ENCODE results near the gene RFC2.

Gene RFC2

DNA sequence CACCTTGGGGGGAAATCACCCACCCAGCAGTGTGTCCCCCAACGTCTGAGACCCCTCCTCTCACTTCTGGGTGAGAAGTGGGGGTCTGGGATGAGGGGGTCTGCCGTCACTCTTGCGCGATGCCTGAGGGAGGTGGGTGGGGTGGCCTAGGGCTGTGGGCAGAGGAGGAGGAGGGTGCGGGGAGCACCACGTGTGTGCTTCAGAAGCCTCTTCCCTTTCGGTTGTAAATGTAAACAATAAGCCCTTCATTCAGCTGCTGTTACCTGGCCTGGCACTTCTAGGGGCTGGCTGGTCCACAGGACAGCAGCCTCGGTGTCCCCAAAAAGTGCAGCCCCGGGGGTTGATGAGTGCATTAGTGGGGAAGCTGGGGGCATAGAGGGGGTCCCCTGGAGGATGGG lies 36.4 kb upstream of the RFC2 start:
- Histone ChIP-seq H3K4me1 (peaks cover 11% of the 10 kb centered on the region), H3K27me3 (peaks cover 3% of the 10 kb centered on the region; the same call in 1 of the 2 replicates), H3K36me3 (no peaks in the 10 kb centered on the region), H3K9me3 (no peaks in the 10 kb centered on the region), H3K4me3 (ENCODE audit: low read depth, low read length) (peak overlapping the region; percentile 61)
- no peak for TF ChIP-seq CTCF (IDR thresholded peaks at IDR 0.05; ENCODE audit: low read depth, low read length)
- DNase-seq, result no peak

DNA sequence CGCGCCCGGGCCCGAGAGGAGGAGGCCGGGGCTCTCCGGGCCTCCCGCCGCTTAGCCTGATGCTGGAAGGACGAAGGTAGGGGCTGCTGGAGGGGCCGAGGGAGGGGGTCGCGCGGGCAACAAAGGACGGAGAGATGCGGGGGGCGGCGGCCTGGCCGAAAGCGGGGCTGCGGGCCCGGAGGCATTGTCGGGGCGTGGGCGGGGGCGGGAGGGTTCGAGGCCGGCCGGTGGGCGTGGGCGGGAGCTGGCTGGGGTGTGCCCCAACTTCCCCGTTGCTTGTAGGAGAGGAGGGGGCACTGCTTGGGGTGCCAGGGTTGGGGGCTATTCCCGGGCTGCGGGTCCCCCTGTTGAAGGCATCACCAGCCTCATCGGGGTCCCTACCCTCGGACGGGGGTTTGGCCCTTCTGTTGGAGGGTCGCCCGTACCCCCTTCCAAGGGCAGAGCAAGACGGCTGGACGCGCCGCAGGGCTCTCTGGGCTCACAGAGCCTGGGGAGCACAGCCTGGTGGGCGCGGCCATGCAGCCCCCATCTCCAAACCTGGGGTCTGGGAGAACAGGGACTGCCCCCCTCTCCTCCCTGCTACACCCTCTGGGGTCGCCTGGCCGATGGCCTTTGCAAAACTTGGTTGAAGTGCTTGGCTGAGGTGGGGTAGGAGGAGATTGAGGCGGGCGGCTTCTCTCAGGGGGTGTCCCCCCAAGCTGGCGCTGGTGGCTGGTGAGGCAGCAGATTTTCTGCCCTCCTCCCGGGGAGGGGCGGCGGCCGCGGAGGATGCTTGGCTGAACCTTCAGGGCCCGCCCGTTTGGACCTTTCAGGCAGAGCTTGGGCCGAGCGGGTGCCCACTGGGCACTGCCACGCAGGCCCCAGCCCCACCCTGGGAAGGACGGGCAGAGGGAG lies 35.7 kb upstream of the RFC2 start:
- H3K36me3 ChIP-seq, result no peaks in the 10 kb centered on the region
- no peaks in the 10 kb centered on the region for H3K9me3 ChIP-seq
- H3K4me1 ChIP-seq, result peaks cover 10% of the 10 kb centered on the region
- H3K27me3 ChIP-seq, result peaks cover 3% of the 10 kb centered on the region; the same call in 1 of the 2 replicates
- peak overlapping the region; percentile 61 for H3K4me3 ChIP-seq (ENCODE audit: low read depth, low read length)
- no peak for TF ChIP-seq CTCF (IDR thresholded peaks at IDR 0.05; ENCODE audit: low read depth, low read length)
- no peak for DNase-seq

GRCh38 chr7:74289018-74289658 lies 34.9 kb upstream of the RFC2 start, which contains the start of gene CLIP2:
CLIP2 (plus strand) TSS chr7:74289407; CDS start chr7:74317547, 28,140 bp downstream.
- H3K4me1 ChIP-seq, result peaks cover 2% of the 10 kb centered on the region
- no peak for TF ChIP-seq CTCF (IDR thresholded peaks at IDR 0.05; ENCODE audit: low read depth, low read length)
- H3K9me3 ChIP-seq, result no peaks in the 10 kb centered on the region
- no peaks in the 10 kb centered on the region for H3K36me3 ChIP-seq
- H3K4me3 ChIP-seq (ENCODE audit: low read depth, low read length), result peak within 1 kb of the TSS; percentile 61
- peaks cover 3% of the 10 kb centered on the region; the same call in 1 of the 2 replicates for H3K27me3 ChIP-seq
- DNase-seq, result peak; percentile 86

DNA sequence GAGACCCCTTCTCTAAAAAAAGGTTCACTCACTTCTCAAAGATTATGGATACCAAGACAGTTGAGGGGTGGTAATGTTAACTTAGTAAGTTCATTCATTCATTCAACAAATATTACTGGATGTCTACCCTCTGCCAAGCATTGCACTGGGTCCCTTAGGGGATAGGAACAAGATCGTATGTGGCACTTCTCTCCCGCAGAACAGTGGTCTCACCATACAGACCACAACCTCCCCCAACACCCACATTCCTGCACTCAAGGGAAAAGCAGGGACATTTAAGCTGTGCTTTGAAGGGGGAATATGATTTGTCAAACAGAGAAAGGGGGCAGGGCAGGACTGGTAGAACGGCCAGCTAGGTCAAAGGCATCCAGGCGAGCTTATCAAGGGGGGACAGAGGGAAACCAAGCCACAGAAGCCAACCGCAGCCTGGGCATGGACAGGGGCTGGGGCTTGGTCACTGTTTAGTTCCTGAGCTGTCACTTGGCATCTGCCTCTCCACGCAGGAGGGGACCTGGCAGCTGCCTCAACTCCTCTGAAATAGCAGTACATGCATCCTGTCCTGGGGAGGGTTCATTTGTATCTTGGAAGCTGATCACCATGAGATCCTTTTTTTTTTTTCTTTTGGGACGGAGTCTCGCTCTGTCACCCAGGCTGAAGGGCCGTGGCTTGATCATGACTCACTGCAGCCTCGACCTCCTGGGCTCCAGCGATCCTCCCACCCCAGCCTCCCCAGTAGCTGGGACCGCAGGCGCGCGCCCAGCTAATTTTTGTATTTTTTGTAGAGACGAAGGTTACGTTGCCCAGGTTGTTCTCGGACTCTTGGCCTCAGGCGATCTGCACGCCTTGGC lies 34.1 kb upstream of the RFC2 start:
- Histone ChIP-seq H3K4me1 (no peaks in the 10 kb centered on the region), H3K27me3 (peaks cover 3% of the 10 kb centered on the region; the same call in 1 of the 2 replicates), H3K9me3 (no peaks in the 10 kb centered on the region), H3K36me3 (no peaks in the 10 kb centered on the region), H3K4me3 (ENCODE audit: low read depth, low read length) (peak overlapping the region; percentile 60)
- TF ChIP-seq CTCF (IDR thresholded peaks at IDR 0.05; ENCODE audit: low read depth, low read length), result no peak
- DNase-seq, result no peak

DNA sequence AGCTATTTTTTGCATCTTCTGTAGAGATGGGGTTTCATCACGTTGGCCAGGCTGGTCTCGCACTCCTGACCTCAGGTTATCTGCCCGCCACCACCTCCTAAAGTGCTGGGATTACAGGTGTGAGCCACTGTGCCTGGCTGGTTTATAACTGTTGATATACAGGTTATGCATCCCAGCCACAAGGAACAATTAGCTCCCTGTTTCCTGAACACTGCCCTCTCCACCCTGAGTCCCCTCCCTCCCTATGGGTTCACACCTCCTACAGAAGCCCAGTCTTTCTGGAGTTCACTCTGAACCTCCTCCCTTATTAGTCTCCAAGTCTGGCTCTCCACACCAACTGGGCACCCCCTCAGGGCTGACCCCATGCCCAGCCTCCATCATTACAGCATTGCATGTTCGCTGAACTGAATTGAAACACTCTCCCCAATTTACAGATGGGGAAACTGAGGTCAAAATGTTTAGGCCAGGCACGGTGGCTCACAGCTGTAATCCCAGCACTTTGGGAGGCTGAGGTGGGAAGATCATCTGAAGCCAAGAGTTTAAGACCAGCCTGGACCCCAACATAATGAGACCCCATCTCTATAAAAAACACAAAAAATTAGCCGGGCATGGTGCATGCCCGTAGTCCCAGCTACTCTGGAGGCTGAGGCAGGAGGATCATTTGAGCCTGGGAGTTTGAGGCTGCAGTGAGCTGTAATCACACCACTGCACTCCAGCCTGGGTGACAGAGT lies 33.3 kb upstream of the RFC2 start:
- H3K9me3 ChIP-seq, result no peaks in the 10 kb centered on the region
- no peak for TF ChIP-seq CTCF (IDR thresholded peaks at IDR 0.05; ENCODE audit: low read depth, low read length)
- H3K36me3 ChIP-seq, result no peaks in the 10 kb centered on the region
- peaks cover 3% of the 10 kb centered on the region; the same call in 1 of the 2 replicates for H3K27me3 ChIP-seq
- DNase-seq, result no peak
- no peaks in the 10 kb centered on the region for H3K4me1 ChIP-seq
- H3K4me3 ChIP-seq (ENCODE audit: low read depth, low read length), result no peak overlapping the region
